Measurements from ENCODE around the gene STARD7. TPM values are rescaled to one million over a fixed set of nuclear protein-coding genes. Genes with fewer than 3 reads are reported as not detected.
"Not testable (repeated sequence)": the region's sequence is repeated elsewhere in the genome, so short reads cannot be mapped to it uniquely, and the experiment has no call there.

The STARD7 gene
- total and polyA plus RNA-seq, 2 of the 13 experiments (the other 11 are each of a cell fraction or from before 2014, with no cell fraction given), result 88.2 to 300 TPM

DNA sequence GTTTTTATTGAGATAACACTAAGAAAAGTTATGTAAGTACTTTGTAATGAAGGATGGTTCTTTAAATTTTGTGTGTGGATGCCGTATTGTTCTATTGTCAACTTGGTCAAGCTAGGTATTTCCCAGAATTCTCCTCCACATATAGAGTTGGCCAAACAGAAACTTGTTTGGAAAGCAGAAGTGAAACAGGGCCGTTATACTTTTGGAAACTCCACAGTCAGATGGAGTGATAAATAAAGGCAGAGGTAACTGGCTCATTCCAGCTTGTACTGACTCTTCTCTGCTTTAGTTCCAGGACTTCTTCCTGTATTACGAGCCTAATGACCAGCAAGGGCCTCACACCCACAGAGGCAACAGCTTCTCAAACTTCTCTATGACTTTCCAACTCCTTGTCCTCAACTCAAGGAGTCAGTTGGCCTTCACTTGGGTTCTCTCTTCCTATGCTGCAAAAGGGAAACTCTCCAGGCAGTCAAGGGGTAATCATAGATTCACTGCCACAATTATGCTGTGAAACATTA lies 16.4 kb upstream of the STARD7 start:
- no peak for FAIRE-seq
- H4K20me1 ChIP-seq (ENCODE audit: insufficient read depth, low read length), result no peaks in the 10 kb centered on the region
- no peaks in the 10 kb centered on the region for H3K9me3 ChIP-seq (ENCODE audit: low read length)
- in situ Hi-C loops (cut with HindIII; ENCODE audit: extremely low pct_ligation_motif_present, low pct_unique_long_range_greater_than_20kb), result no loop called here
- H3K27ac ChIP-seq (ENCODE audit: extremely low read length, insufficient read depth, low read length), result no peak overlapping the region
- peaks cover 0 to 3% of the 10 kb centered on the region in 2 experiments; a peak in 2 of 5 replicates for H3K36me3 ChIP-seq (replicated peaks in 1 of 2; ENCODE audit: control insufficient read depth in 1 of 2, insufficient read depth in 2 of 2, low read length in 2 of 2)
- no peak overlapping the region for H3K4me3 ChIP-seq (replicated peaks in 1 of 3; ENCODE audit: insufficient read depth in 1 of 3, low read depth in 2 of 3, low read length in 3 of 3)
- DNase-seq (ENCODE audit: low spot score), result no peak
- no peak overlapping the region for H2AFZ ChIP-seq (ENCODE audit: low read length)
- TF ChIP-seq JUN (CRISPR knock-in tag; IDR thresholded peaks at IDR 0.05) (no peak), ZNF670 (CRISPR knock-in tag; IDR thresholded peaks at IDR 0.05; ENCODE audit: borderline replicate concordance) (no peak), ATRX (CRISPR knock-in tag; IDR thresholded peaks at IDR 0.05; ENCODE audit: borderline replicate concordance) (no peak), RNF2 (conservative IDR thresholded peaks at IDR 0.05; ENCODE audit: low read depth) (no peak), SUZ12 (IDR thresholded peaks at IDR 0.05; ENCODE audit: low read depth, low read length) (no peak), ZNF382 (CRISPR knock-in tag; IDR thresholded peaks at IDR 0.05; ENCODE audit: borderline replicate concordance) (no peak), MYC (CRISPR knock-in tag; IDR thresholded peaks at IDR 0.05; ENCODE audit: borderline replicate concordance) (no peak), PAWR (CRISPR knock-in tag; IDR thresholded peaks at IDR 0.05; ENCODE audit: borderline replicate concordance) (no peak)
- TF ChIP-seq, protein P1, sequence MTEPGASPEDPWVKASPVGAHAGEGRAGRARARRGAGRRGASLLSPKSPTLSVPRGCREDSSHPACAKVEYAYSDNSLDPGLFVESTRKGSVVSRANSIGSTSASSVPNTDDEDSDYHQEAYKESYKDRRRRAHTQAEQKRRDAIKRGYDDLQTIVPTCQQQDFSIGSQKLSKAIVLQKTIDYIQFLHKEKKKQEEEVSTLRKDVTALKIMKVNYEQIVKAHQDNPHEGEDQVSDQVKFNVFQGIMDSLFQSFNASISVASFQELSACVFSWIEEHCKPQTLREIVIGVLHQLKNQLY (CRISPR knock-in tag; IDR thresholded peaks at IDR 0.05), result no peak
- ChIA-PET CTCF (ENCODE audit: low intra/inter-chr PET ratio, low total read pairs) (no interaction called here), POLR2A (interaction anchor here (4.3 kb wide), 1 partner anchor 16 kb away, joined by 13 read pairs; the partner anchor contains the start of gene STARD7)
- no peak for ATAC-seq
- H3K27me3 ChIP-seq (ENCODE audit: control insufficient read depth in 1 of 2, insufficient read depth in 2 of 2, low read length in 2 of 2), result no peaks in the 10 kb centered on the region
- 0 out of 2 replicates have a peak, but pooled peaks cover 9% of the 10 kb centered on the region for H3K4me1 ChIP-seq (ENCODE audit: insufficient read depth, low read length)
- intact Hi-C loops (cut with micrococcal nuclease; ENCODE audit: unreplicated experiment), result no loop called here
- no peaks in the 10 kb centered on the region for H3K79me2 ChIP-seq (ENCODE audit: insufficient read depth, low read length)
- no peak overlapping the region for H3K9ac ChIP-seq (ENCODE audit: insufficient read depth, low read depth, low read length)
- no peak overlapping the region for H3K4me2 ChIP-seq (ENCODE audit: low read depth, low read length)
- WGBS (ENCODE audit: low lambda C conversion rate), result 90% methylated on average over 3 of the region's 3 CpGs
- BruUV-seq (replicated peaks), result no TSS peak

DNA sequence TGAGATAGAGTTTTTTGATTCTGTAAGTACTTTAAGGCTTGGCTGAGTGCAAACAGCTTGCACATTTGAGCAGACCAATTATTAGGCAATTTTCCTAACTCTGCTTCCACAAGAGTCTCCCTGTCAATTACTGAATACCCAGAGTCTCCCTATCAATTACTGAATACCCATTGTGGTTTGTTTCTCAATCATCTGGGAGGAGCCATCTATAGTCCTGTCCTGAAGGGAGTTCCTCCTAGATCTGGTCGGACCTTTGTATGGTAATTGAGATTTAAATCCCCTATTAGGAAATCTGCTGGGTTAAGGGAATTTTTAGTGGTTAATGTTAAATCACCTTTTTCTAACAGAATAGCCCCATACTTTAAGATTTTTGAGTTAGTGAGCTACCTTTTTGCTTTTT lies 12.5 kb upstream of the STARD7 start:
- intact Hi-C loops (cut with micrococcal nuclease; ENCODE audit: unreplicated experiment); ATAC-seq; H3K79me2 ChIP-seq (ENCODE audit: insufficient read depth, low read length); DNase-seq (ENCODE audit: low spot score); H4K20me1 ChIP-seq (ENCODE audit: insufficient read depth, low read length); H3K4me1 ChIP-seq (ENCODE audit: insufficient read depth, low read length); H3K4me3 ChIP-seq (replicated peaks in 1 of 3; ENCODE audit: insufficient read depth in 1 of 3, low read depth in 2 of 3, low read length in 3 of 3); H3K27ac ChIP-seq (ENCODE audit: extremely low read length, insufficient read depth, low read length); H3K4me2 ChIP-seq (ENCODE audit: low read depth, low read length); H3K36me3 ChIP-seq (replicated peaks in 1 of 2; ENCODE audit: control insufficient read depth in 1 of 2, insufficient read depth in 2 of 2, low read length in 2 of 2); in situ Hi-C loops (cut with HindIII; ENCODE audit: extremely low pct_ligation_motif_present, low pct_unique_long_range_greater_than_20kb); FAIRE-seq; BruUV-seq (replicated peaks); H3K9ac ChIP-seq (ENCODE audit: insufficient read depth, low read depth, low read length); CTCF ChIA-PET (ENCODE audit: low intra/inter-chr PET ratio, low total read pairs); H3K9me3 ChIP-seq (ENCODE audit: low read length); H2AFZ ChIP-seq (ENCODE audit: low read length); H3K27me3 ChIP-seq (ENCODE audit: control insufficient read depth in 1 of 2, insufficient read depth in 2 of 2, low read length in 2 of 2); POLR2A ChIA-PET: not testable (repeated sequence)
- WGBS (ENCODE audit: low lambda C conversion rate), result 89% methylated on average over 1 of the region's 1 CpG

DNA sequence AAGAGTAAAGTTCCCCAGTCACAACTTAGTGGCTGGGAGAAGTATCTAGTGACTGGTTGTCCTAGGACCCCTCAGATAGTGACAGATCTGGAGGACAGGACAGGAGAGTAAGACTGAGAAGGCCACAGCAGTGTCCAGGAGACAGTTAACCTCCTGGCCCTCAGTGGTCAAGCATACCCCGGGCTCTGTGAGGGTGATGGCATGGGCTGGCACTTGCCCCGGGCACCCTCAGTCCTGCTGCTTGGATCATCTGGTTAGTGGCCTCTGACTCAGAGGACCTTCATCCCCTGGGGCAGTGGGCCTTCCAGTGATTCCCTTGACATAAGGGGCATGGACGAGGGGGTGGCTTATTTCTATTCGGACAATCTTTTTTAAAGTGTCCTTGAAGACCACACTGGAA lies 11.3 kb upstream of the STARD7 start:
- H3K79me2 ChIP-seq (ENCODE audit: insufficient read depth, low read length); POLR2A ChIA-PET; H3K27me3 ChIP-seq (ENCODE audit: control insufficient read depth in 1 of 2, insufficient read depth in 2 of 2, low read length in 2 of 2); H3K9ac ChIP-seq (ENCODE audit: insufficient read depth, low read depth, low read length); DNase-seq (ENCODE audit: low spot score); H3K4me3 ChIP-seq (replicated peaks in 1 of 3; ENCODE audit: insufficient read depth in 1 of 3, low read depth in 2 of 3, low read length in 3 of 3); H3K36me3 ChIP-seq (replicated peaks in 1 of 2; ENCODE audit: control insufficient read depth in 1 of 2, insufficient read depth in 2 of 2, low read length in 2 of 2); CTCF ChIA-PET (ENCODE audit: low intra/inter-chr PET ratio, low total read pairs); ATAC-seq; H4K20me1 ChIP-seq (ENCODE audit: insufficient read depth, low read length); intact Hi-C loops (cut with micrococcal nuclease; ENCODE audit: unreplicated experiment); in situ Hi-C loops (cut with HindIII; ENCODE audit: extremely low pct_ligation_motif_present, low pct_unique_long_range_greater_than_20kb); H3K4me2 ChIP-seq (ENCODE audit: low read depth, low read length); H3K9me3 ChIP-seq (ENCODE audit: low read length); H3K27ac ChIP-seq (ENCODE audit: extremely low read length, insufficient read depth, low read length); BruUV-seq (replicated peaks); H3K4me1 ChIP-seq (ENCODE audit: insufficient read depth, low read length); H2AFZ ChIP-seq (ENCODE audit: low read length); FAIRE-seq: not testable (repeated sequence)
- 95% methylated on average over 4 of the region's 4 CpGs for WGBS (ENCODE audit: low lambda C conversion rate)
